Measurements from ENCODE around the gene CAPN11.

DNA sequence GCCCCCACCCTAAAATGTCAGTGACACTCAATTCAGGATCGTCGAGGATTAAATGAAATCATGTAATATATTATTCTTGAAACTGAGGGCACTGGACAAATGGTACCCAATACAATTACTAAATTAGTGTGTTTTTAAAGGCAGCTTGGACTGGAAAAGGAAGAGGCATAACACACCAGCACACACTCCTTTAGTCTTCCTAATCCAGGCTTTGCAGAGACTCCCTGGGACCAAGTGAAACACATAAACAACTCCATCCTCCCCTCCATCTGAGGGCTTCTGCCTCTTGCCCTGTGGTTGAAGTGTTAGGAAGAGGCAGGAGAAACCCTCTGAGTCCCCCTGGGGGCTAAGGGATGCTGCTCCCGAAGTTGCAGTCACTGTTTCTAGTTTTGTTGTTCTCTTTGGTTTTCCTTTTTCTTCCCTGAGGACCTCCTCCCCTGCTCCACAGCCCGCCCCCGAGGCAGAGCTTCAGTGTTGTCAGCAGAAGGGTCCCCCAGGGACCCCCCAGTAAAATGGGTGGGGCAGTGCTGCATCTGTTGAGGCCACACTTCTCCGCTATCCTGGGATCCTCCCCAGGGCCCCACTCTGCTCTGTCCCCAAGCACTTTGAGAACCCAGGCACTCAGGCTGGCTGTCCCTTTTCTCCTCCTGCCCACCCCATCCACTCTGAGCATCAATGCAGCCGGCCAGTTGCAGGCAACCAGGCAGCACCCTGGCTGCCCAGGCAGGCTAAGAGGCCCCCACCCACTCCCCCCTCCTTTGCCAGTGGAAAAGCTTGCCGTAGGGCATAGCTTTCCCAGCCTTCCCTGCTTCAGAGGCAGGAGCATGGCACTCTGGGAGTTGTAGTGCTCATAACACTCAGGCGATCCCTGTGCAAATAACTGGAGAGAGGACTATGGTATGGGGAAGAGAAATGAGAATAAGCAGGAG lies 25.4 kb upstream of the CAPN11 start:
- no peak for TF ChIP-seq CTCF (conservative IDR thresholded peaks at IDR 0.05; ENCODE audit: low read length)
- no peak for TF ChIP-seq EZH2phosphoT487 (IDR thresholded peaks at IDR 0.05; ENCODE audit: borderline replicate concordance, low read depth, low read length)

All from OCI-LY7 (cell line).